HepG2 (cell line): ENCODE data around the gene PXMP2. TPM values are rescaled to one million over a fixed set of nuclear protein-coding genes. Genes with fewer than 3 reads are reported as not detected.

Experiments used
- ATAC-seq: fragments of 200-7000 bp; cut with Tn5 transposase; 3 replicates; pipeline ENCODE4 v1.9.1; 2020; ENCODE audit warnings: mild to moderate bottlenecking, moderate library complexity
- BruUV-seq: library from RNA; stranded (reverse); fragments of 400-500 nt; replicated peaks from 2 replicates; lab custom pipeline; 2021; lab: Mats Ljungman, UMichigan
- CTCF ChIA-PET: fragments of 300-600 bp; formaldehyde crosslinking; extraction: SDS; loops from one replicate; lab custom pipeline; 2021; ENCODE audit warnings: low total read pairs, inconsistent platforms, low intra/inter-chr PET ratio; lab: Yijun Ruan, JAX
- POLR2A ChIA-PET: fragments of 350-600 bp; sonication (Branson Sonifier 250); formaldehyde crosslinking; loops from one replicate; lab custom pipeline; 2020; ENCODE audit warnings: antibody characterized with exemption, inconsistent platforms; lab: Yijun Ruan, JAX
- DNase-seq: peaks from one replicate; pipeline ENCODE4 v3.0.0-alpha.2; 2015; ENCODE audit warnings: low spot score
- FAIRE-seq: peaks from 3 replicates; lab custom pipeline; 2011; peaks lifted over from hg19 to GRCh38; lab: Jason Lieb, UNC
- H2AFZ ChIP-seq: one replicate; pipeline ENCODE4 v1.6.1; 2011; ENCODE audit warnings: low read length, inconsistent platforms
- H3K27ac ChIP-seq: fragments of 300-600 bp; 3 replicates; pipeline ENCODE4 v1.8.0; 2011; ENCODE audit warnings: mixed run types, mild to moderate bottlenecking, mixed read lengths, low read length, inconsistent platforms; ENCODE audit not compliant: insufficient read depth; ENCODE audit errors: extremely low read length
- H3K27me3 ChIP-seq, 2 experiments: fragments of 200-600 bp in 1 of 2; 2 replicates in 1 of 2; 3 replicates in 1 of 2; pipeline versions ENCODE4 v1.6.0 to v1.8.0; 2011; ENCODE audit warnings: low read length in 2 of 2, mild to moderate bottlenecking in 2 of 2, moderate library complexity in 2 of 2, inconsistent platforms in 1 of 2; ENCODE audit not compliant: insufficient read depth in 2 of 2, control insufficient read depth in 1 of 2
- H3K36me3 ChIP-seq, 2 experiments: fragments of 200-600 bp in 1 of 2; replicated peaks in 1 of 2; 2 replicates in 1 of 2; 3 replicates in 1 of 2; pipeline versions ENCODE4 v1.5.1 to v1.8.0; 2011; ENCODE audit warnings: low read length in 2 of 2, inconsistent platforms in 1 of 2; ENCODE audit not compliant: insufficient read depth in 2 of 2, control insufficient read depth in 1 of 2
- H3K4me1 ChIP-seq: 2 replicates; pipeline ENCODE4 v1.5.1; 2012; ENCODE audit warnings: low read length, inconsistent platforms; ENCODE audit not compliant: insufficient read depth
- H3K4me2 ChIP-seq: 2 replicates; pipeline ENCODE4 v1.6.0; 2011; ENCODE audit warnings: low read depth, low read length, inconsistent platforms
- H3K4me3 ChIP-seq, 3 experiments: fragments of 200-600 bp in 1 of 3; sonication (generic), shearing (Covaris generic) in 1 of 3; replicated peaks in 1 of 3; 2 replicates each; pipeline ENCODE4 v1.5.1; 2011 to 2016; ENCODE audit warnings: low read length in 3 of 3, inconsistent platforms in 2 of 3, low read depth in 2 of 3, mild to moderate bottlenecking in 2 of 3, control low read depth in 1 of 3, mixed read lengths in 1 of 3; ENCODE audit not compliant: insufficient read depth in 1 of 3
- H3K79me2 ChIP-seq: one replicate; pipeline ENCODE4 v1.6.1; 2011; ENCODE audit warnings: low read length, inconsistent platforms; ENCODE audit not compliant: insufficient read depth
- H3K9ac ChIP-seq: 2 replicates; pipeline ENCODE4 v1.6.0; 2011; ENCODE audit warnings: mild to moderate bottlenecking, low read depth, low read length, inconsistent platforms; ENCODE audit not compliant: insufficient read depth
- H3K9me3 ChIP-seq: 2 replicates; pipeline ENCODE4 v1.5.1; 2012; ENCODE audit warnings: mild to moderate bottlenecking, low read length
- H4K20me1 ChIP-seq: 2 replicates; pipeline ENCODE4 v1.6.0; 2011; ENCODE audit warnings: inconsistent platforms, mild to moderate bottlenecking, low read length, moderate library complexity; ENCODE audit not compliant: insufficient read depth
- AGO2 ChIP-seq: fragments of 200-400 bp; formaldehyde crosslinking; optimal IDR thresholded peaks from 2 replicates; pipeline ENCODE3; 2017; ENCODE audit warnings: mild to moderate bottlenecking, low read depth, low read length, moderate library complexity
- ARNT2 ChIP-seq: sonication (generic); formaldehyde crosslinking; IDR thresholded peaks from 2 replicates; pipeline ENCODE4 v1.8.0; 2022; ENCODE audit warnings: mild to moderate bottlenecking, low read depth, missing genetic modification reagents, moderate library complexity
- KLF11 ChIP-seq: IDR thresholded peaks from 2 replicates; pipeline ENCODE4 v1.6.1; 2016; ENCODE audit warnings: missing compliant biosample characterization
- RBM39 ChIP-seq: fragments of 200-400 bp; formaldehyde crosslinking; IDR thresholded peaks from one replicate; pipeline ENCODE4 v1.6.1; 2018; ENCODE audit warnings: antibody characterized with exemption, mild to moderate bottlenecking, low read depth, low read length; ENCODE audit not compliant: poor library complexity, severe bottlenecking
- TCF7 ChIP-seq: sonication (generic); IDR thresholded peaks from 2 replicates; pipeline ENCODE4 v1.6.1; 2016; ENCODE audit warnings: antibody characterized with exemption, low read depth
- ZFP1 ChIP-seq: IDR thresholded peaks from 2 replicates; pipeline ENCODE4 v1.6.1; 2016
- ZFYVE20 ChIP-seq: sonication (generic); formaldehyde crosslinking; IDR thresholded peaks from 2 replicates; pipeline ENCODE4 v1.8.0; 2023; ENCODE audit warnings: low read depth, mild to moderate bottlenecking, moderate library complexity, missing genetic modification reagents, borderline replicate concordance
- WGBS: methylation state at CpG from one replicate; pipeline ENCODE4 v1.1.6; 2017; ENCODE audit warnings: low lambda C conversion rate; 5-methylcytosine and 5-hydroxymethylcytosine counted together
- in situ Hi-C: cut with HindIII; loops from 2 replicates; pipeline ENCODE4 v1.10.0; 2017; ENCODE audit warnings: low pct_unique_long_range_greater_than_20kb; ENCODE audit not compliant: extremely low pct_ligation_motif_present
- intact Hi-C: fragments of 100-400 bp; cut with micrococcal nuclease; formaldehyde crosslinking; loops from one replicate; pipeline ENCODE4 v1.10.0; 2022; ENCODE audit not compliant: unreplicated experiment
- polyA plus RNA-seq, 8 experiments: library from polyadenylated mRNA; depleted of rRNA in 3 of 8; stranded (reverse) in 7 of 8; unstranded in 1 of 8; fragments of >200 nt; fragmentation: Illumina TruSeq in 4 of 8; extraction: Trizol in 4 of 8; gene quantifications; 2 replicates each; pipeline versions ENCODE4 v1.2.1 to v1.2.3, GENCODE V29; 2011 to 2016; ENCODE audit warnings: low read depth in 4 of 8, missing spikeins in 1 of 8, mixed read lengths in 1 of 8; ENCODE audit not compliant: insufficient read depth in 1 of 8
- total RNA-seq, 5 experiments: library from RNA; depleted of rRNA; stranded (reverse); fragments of >200 nt; fragmentation: Illumina TruSeq; extraction: Trizol; gene quantifications; 2 replicates each; pipeline ENCODE4 v1.2.3, GENCODE V29; 2016; ENCODE audit warnings: low read depth in 1 of 5

The PXMP2 gene
- total and polyA plus RNA-seq, 2 of the 13 experiments (the other 11 are each of a cell fraction or from before 2014, with no cell fraction given), result 25.5 to 42.9 TPM

DNA sequence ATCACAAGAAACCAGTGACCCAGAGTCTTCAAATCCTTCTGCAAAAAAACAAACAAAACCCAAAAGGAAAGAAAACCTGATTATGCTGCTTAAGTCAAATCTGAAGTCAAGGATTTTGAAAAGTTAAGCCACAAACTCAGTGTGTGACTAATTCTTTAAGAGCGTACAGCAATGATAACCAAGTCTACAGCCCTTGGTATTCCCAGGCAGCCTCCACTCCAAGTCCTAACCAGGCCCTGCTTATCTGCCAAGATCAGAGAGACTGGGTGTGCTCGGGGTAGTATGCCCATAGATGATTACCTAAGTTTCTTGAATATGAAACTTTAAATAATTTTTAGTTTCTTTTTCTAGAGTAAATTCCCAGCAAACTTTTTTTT is 36.4 kb downstream of the PXMP2 start:
- TF ChIP-seq TCF7 (no peak), ZFP1 (CRISPR knock-in tag) (no peak), ZFYVE20 (CRISPR knock-in tag) (no peak), KLF11 (no peak), RBM39 (no peak)
- H3K79me2 ChIP-seq, result no peaks in the 10 kb centered on the region
- BruUV-seq, result no TSS peak
- FAIRE-seq, result no peak
- CTCF ChIA-PET, result no interaction called here
- DNase-seq, result no peak
- POLR2A ChIA-PET, result no interaction called here
- H3K36me3 ChIP-seq, result peaks cover 29 to 78% of the 10 kb centered on the region in 2 experiments
- no peaks in the 10 kb centered on the region for H3K27me3 ChIP-seq
- intact Hi-C loops (no loop called here), in situ Hi-C loops (no loop called here)
- no peaks in the 10 kb centered on the region for H4K20me1 ChIP-seq
- no peak overlapping the region for H3K9ac ChIP-seq
- ATAC-seq, result no peak
- H3K4me2 ChIP-seq, result no peak overlapping the region
- no peaks in the 10 kb centered on the region for H3K4me1 ChIP-seq
- no peaks in the 10 kb centered on the region for H3K9me3 ChIP-seq
- no peak overlapping the region for H3K4me3 ChIP-seq
- H2AFZ ChIP-seq, result no peak overlapping the region
- H3K27ac ChIP-seq, result no peak overlapping the region
- 97% methylated on average over 2 of the region's 2 CpGs for WGBS

DNA sequence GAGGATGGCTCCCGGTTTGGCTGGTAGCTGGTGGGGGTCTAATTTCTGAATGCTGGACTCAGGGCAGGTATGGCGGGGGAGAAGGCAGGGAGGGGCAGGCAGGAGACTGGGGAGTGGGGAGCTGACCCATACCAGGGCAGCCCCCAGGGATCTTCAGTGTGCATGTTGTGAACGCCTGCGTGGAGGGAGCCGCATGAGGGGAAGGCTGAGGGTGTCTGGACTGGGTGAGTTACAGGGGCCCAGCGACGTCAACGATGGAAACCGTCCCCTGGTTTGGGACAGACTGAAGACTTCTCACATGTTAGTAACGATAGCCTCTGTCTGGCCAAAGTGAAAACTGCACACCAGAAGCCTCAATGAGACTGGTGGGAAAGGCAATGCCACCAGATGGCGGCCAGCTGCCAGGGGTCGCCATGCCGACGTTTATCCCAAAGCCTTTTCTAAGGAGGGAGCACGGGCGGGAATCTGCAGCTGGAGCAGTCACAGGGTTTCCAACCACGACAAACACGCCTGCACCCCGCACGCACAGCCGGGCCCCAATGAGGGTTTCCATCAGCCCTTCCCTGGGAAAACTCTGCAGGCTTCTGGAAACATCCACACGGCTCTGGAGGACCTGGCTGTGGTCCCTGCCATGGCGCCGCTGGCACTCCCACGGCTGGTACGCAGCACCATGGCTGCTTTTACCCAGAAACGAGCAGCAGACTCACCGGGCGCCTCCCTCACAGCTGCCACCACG is 37.3 kb downstream of the PXMP2 start:
- no peak overlapping the region for H3K4me3 ChIP-seq
- 96% methylated on average over 28 of the region's 30 CpGs for WGBS
- H3K79me2 ChIP-seq, result no peaks in the 10 kb centered on the region

More for the DNA sequence above, 37.3 kb downstream of the PXMP2 start:
- Histone ChIP-seq H3K27me3 (no peaks in the 10 kb centered on the region), H3K9ac (no peak overlapping the region), H3K27ac (no peak overlapping the region), H3K36me3 (peaks cover 24 to 72% of the 10 kb centered on the region in 2 experiments), H4K20me1 (no peaks in the 10 kb centered on the region), H3K9me3 (no peaks in the 10 kb centered on the region), H3K4me1 (no peaks in the 10 kb centered on the region), H3K4me2 (no peak overlapping the region), H2AFZ (no peak overlapping the region)
- ATAC-seq (no peak; the same call in 2 of the 3 replicates), DNase-seq (no peak), FAIRE-seq (no peak)
- ChIA-PET CTCF (no interaction called here), POLR2A (no interaction called here)
- TF ChIP-seq AGO2 (peak; percentile 83), ARNT2 (CRISPR knock-in tag) (no peak)
- intact Hi-C loops, result no loop called here
- no TSS peak for BruUV-seq
- in situ Hi-C loops, result no loop called here
